SK-MEL-5 (cell line): ENCODE results near the gene MICOS13. TPM values are rescaled to one million over a fixed set of nuclear protein-coding genes. Genes with fewer than 3 reads are reported as not detected.

Experiments
- total RNA-seq: library from RNA; depleted of rRNA; stranded (reverse); fragments of >200 nt; shearing (Covaris generic); gene quantifications from 2 replicates; pipeline ENCODE4 v1.2.3, GENCODE V29; 2014; rRNA removed

The MICOS13 gene
- total RNA-seq, 1 experiment from 2014 or later, result 86.1 TPM

Other genes with a start within 250 kb of the MICOS13 start
- not detected in 2 replicates for gene ZNRF4, start 225.1 kb downstream of the MICOS13 start, total RNA-seq
- 4.9 TPM in 2 replicates for gene TINCR, start 112.6 kb downstream of the MICOS13 start, total RNA-seq
- gene SAFB2, start 57.7 kb downstream of the MICOS13 start, total RNA-seq, result 10.9 and 18.9 TPM in 2 replicates
- gene SAFB, start 57.4 kb downstream of the MICOS13 start, total RNA-seq, result 16.7 and 27.5 TPM in 2 replicates
- 4.4 and 5.5 TPM in 2 replicates for gene HSD11B1L, start 511 bp upstream of the MICOS13 start, total RNA-seq
- 613 and 661 TPM in 2 replicates for gene RPL36, start 9.8 kb upstream of the MICOS13 start, total RNA-seq
- gene LONP1, start 39.6 kb upstream of the MICOS13 start, total RNA-seq, result 83.2 and 91.1 TPM in 2 replicates
- not detected in 2 replicates for gene CATSPERD, start 40.1 kb upstream of the MICOS13 start, total RNA-seq
- gene PRR22, start 104.2 kb upstream of the MICOS13 start, total RNA-seq, result 2.0 and 3.1 TPM in 2 replicates
- 51.6 and 52.9 TPM in 2 replicates for gene DUS3L, start 110.6 kb upstream of the MICOS13 start, total RNA-seq
- 2.7 and 4.8 TPM in 2 replicates for gene NRTN, start 124.6 kb upstream of the MICOS13 start, total RNA-seq
- not detected in 2 replicates for gene FUT6, start 159.2 kb upstream of the MICOS13 start, total RNA-seq
- 3.0 and 3.3 TPM in 2 replicates for gene FUT3, start 170.9 kb upstream of the MICOS13 start, total RNA-seq
- gene FUT5, start 190.0 kb upstream of the MICOS13 start, total RNA-seq, result not detected in 2 replicates
- 171 and 176 TPM in 2 replicates for gene NDUFA11, start 223.3 kb upstream of the MICOS13 start, total RNA-seq
- 6.0 and 6.6 TPM in 2 replicates for gene VMAC, start 224.4 kb upstream of the MICOS13 start, total RNA-seq
- gene CAPS, start 233.7 kb upstream of the MICOS13 start, total RNA-seq, result 3.4 and 3.7 TPM in 2 replicates